ENCODE data around the gene LPCAT1.
"Not testable (repeated sequence)": the region's sequence is repeated elsewhere in the genome, so short reads cannot be mapped to it uniquely, and the experiment has no call there.

LPCAT1 gene

GRCh38 chr5:1512541-1513291 lies 11.0 kb downstream of the LPCAT1 start:
- H3K4me1 Mint-ChIP-seq = peaks cover 83% of the 10 kb centered on the region
- H3K27ac Mint-ChIP-seq = peak overlapping the region; percentile 58
- H3K9me3 Mint-ChIP-seq = no peaks in the 10 kb centered on the region
- no peaks in the 10 kb centered on the region for H3K27me3 Mint-ChIP-seq
- peaks cover 49% of the 10 kb centered on the region for H3K36me3 Mint-ChIP-seq
- no peak overlapping the region for H3K4me3 Mint-ChIP-seq
- no peak for ATAC-seq

DNA sequence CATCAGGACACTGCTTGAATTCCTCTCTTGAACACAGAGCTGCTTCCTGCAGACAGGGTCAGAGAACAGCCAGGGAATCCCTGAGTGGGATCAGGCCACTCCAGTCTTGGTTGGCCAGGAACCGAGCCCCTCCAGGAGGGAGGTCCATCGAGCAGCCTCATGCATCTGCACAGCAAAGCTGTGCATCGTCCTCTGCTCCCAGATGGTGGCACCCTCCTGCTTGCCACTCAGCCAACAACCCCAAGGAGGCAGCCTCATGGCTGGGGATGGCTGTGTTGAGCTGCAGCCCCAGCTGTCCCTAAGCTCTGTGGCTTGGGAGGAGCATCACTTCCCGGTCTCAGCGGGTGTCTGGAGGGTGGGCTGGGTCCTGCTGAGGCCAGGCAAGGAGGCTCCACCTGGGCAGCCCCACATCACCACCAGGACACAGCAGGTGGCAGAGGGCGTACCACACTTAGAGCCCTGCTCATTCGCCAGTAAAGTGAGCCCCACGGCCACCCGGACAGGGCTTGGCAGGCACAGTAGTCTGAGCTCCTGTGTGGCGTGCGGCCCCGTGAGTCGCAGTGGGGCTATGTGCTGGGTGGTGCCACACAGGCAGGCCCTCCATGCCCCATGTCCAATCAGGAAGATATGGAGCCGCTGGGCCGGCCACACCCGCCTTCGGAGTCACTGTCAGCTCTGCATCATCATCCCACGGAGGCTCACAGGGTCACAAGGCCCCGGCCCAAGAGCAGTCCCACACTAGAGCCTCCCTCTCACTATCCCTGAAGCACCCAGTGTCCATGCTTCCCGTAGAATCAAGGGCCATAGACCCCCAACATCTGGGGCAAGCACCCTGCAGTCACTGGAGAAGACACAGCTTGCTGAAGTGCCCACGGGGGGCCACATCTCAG lies 11.9 kb downstream of the LPCAT1 start:
- H3K4me1 Mint-ChIP-seq = peaks cover 86% of the 10 kb centered on the region
- H3K4me3 Mint-ChIP-seq = no peak overlapping the region
- H3K36me3 Mint-ChIP-seq = peaks cover 48% of the 10 kb centered on the region
- no peaks in the 10 kb centered on the region for H3K9me3 Mint-ChIP-seq
- peak; percentile 42 for ATAC-seq
- H3K27me3 Mint-ChIP-seq = no peaks in the 10 kb centered on the region
- H3K27ac Mint-ChIP-seq = peak overlapping the region; percentile 58

DNA sequence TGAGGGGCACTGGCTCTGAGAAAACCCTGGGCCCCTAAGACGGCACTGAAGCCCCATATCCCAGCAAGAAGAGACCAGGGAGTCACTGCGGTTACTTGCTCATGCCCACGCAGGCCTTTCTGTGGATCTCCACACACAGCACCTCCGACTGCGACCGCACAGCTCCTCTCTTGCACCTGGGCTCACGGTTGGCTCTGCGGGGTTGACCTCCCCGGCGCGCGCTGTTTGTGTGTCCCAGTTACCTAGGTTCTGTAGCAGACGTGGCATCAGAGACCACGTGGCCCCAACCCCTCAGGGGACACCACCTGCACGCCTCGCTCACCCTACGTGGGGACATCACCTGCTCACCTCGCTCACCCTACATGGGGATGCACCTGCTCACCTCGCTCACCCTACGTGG lies 12.7 kb downstream of the LPCAT1 start:
- no peaks in the 10 kb centered on the region for H3K27me3 Mint-ChIP-seq
- H3K36me3 Mint-ChIP-seq = peaks cover 56% of the 10 kb centered on the region
- ATAC-seq = peak; percentile 37
- peak overlapping the region; percentile 58 for H3K27ac Mint-ChIP-seq
- H3K4me1 Mint-ChIP-seq = peaks cover 86% of the 10 kb centered on the region
- no peak overlapping the region for H3K4me3 Mint-ChIP-seq
- H3K9me3 Mint-ChIP-seq = no peaks in the 10 kb centered on the region

DNA sequence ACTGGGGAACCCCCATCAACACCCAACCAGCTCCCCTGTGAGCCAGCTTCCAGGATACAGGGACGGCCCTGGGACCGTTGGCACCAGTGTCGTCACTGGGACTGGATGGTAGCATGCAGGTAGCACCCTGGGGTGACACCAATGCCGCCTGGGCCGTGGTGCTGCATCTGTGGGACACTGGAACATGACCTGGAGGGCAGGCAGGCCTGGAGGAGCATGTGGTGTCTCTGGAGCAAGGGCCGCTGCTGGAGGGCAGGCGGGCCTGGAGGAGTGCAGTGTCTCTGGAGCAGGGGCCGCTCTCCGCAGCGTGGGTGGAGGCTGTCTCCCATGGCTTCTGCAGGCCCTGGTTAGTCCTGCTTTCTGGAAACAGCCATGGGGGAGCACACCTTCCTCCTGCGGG lies 13.1 kb downstream of the LPCAT1 start:
- H3K27me3 Mint-ChIP-seq = no peaks in the 10 kb centered on the region
- H3K27ac Mint-ChIP-seq = peak overlapping the region; percentile 58
- H3K9me3 Mint-ChIP-seq = no peaks in the 10 kb centered on the region
- peaks cover 56% of the 10 kb centered on the region for H3K36me3 Mint-ChIP-seq
- no peak for ATAC-seq
- H3K4me1 Mint-ChIP-seq = peaks cover 86% of the 10 kb centered on the region
- H3K4me3 Mint-ChIP-seq = no peak overlapping the region

GRCh38 chr5:1510151-1510561 lies 13.6 kb downstream of the LPCAT1 start:
- peaks cover 58% of the 10 kb centered on the region for H3K36me3 Mint-ChIP-seq
- ATAC-seq = no peak
- peak overlapping the region; percentile 58 for H3K27ac Mint-ChIP-seq
- peaks cover 85% of the 10 kb centered on the region for H3K4me1 Mint-ChIP-seq
- H3K27me3 Mint-ChIP-seq = no peaks in the 10 kb centered on the region
- no peaks in the 10 kb centered on the region for H3K9me3 Mint-ChIP-seq
- no peak overlapping the region for H3K4me3 Mint-ChIP-seq

GRCh38 chr5:1509346-1510085 lies 14.2 kb downstream of the LPCAT1 start:
- ATAC-seq = no peak
- Mint-ChIP-seq H3K27ac (peak overlapping the region; percentile 58), H3K36me3 (peaks cover 58% of the 10 kb centered on the region), H3K9me3 (no peaks in the 10 kb centered on the region), H3K27me3 (no peaks in the 10 kb centered on the region), H3K4me3 (no peak overlapping the region), H3K4me1 (peaks cover 83% of the 10 kb centered on the region)

DNA sequence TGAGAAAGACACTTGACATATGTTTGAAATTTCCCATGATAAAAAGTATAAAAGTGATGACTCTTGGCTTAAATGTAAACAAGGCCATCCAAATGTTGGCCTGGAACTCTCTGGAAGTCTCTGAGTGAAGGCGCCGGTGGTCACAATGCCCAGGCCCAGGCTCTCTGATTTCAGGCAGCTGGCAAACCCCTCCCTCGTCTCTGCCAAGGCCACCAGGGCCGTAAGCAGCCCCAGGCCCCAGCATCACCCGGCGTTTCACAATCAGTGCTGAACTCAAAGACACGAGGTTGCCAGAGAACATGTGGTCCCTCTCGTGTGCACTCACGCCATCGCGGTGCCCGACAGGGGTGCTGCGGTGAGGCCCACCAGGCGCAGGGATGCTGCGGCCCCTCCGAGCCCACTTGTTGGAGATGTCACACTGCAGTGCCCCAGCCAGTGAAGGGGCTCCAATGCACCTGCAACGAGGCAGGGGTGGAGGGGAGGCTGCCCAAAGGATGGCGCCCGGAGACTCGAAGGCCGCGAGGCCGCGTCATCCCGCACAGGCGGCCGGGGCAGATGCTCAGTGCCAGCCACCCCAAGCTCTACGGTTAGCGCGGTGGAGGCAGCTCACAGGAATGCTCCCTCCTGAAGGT lies 15.0 kb downstream of the LPCAT1 start:
- H3K9me3 Mint-ChIP-seq = no peaks in the 10 kb centered on the region
- H3K4me3 Mint-ChIP-seq = no peak overlapping the region
- no peaks in the 10 kb centered on the region for H3K27me3 Mint-ChIP-seq
- H3K27ac Mint-ChIP-seq = peak overlapping the region; percentile 94
- peaks cover 56% of the 10 kb centered on the region for H3K36me3 Mint-ChIP-seq
- peaks cover 89% of the 10 kb centered on the region for H3K4me1 Mint-ChIP-seq
- no peak for ATAC-seq

DNA sequence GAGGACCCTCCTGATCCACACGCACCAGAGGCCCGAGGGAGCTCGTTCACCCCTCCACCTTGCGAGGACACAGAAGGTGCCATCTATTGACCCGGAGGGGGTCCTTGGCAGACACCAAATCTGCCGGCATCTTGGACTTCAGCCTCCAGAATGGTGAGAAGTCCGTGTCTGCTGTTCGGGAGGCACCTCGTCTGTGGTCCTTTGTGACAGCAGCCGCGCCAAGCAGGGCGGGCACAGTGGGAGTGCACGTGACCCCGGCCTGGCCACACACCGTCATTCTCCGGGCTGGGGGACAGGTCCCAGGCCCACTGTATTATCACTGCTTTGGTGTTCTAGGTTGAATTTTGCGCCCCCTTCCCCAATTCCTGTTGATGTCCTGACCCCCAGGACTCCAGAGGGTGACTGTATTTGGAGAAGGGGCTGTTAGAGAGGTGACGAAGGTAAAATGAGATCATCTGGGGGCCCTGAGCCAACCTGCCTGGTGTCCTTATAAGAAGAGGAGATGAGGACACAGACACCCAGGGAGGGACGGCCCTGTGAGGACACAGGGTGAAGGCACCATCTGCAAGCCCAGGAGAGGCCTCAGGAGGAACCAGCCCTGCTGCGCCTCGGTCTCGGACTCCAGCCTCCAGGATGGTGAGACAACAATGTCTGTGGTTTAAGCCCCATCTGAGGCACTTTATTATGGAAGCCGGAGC lies 15.7 kb downstream of the LPCAT1 start:
- Mint-ChIP-seq H3K27ac (peak overlapping the region; percentile 94), H3K9me3 (no peaks in the 10 kb centered on the region), H3K4me3 (no peak overlapping the region), H3K36me3 (peaks cover 53% of the 10 kb centered on the region), H3K4me1 (peaks cover 89% of the 10 kb centered on the region), H3K27me3 (no peaks in the 10 kb centered on the region)
- ATAC-seq = no peak

DNA sequence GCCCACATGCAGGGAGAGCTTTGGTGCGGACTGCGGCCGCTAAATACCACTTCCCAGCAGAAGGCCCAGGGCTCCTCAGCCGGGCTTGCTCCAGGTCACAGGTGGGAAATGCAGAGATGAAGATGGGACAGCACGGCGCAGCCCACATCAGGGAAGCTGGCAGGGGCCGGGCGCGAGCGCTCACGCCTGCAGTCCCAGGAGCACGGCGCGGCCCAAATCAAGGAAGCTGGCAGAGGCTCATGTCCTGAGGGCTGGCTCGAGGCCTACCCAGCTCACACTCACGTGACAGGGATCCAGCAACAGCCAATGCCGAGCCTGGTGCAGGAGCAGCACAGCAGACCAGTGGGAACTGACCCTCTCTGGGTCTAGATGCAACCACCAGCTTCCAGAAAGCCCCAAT lies 16.3 kb downstream of the LPCAT1 start:
- no peak for ATAC-seq
- Mint-ChIP-seq H3K9me3 (no peaks in the 10 kb centered on the region), H3K4me3 (no peak overlapping the region), H3K27ac (peak overlapping the region; percentile 94), H3K4me1 (peaks cover 88% of the 10 kb centered on the region), H3K36me3 (peaks cover 53% of the 10 kb centered on the region), H3K27me3 (no peaks in the 10 kb centered on the region)

GRCh38 chr5:1507014-1507375 lies 16.8 kb downstream of the LPCAT1 start:
- peaks cover 53% of the 10 kb centered on the region for H3K36me3 Mint-ChIP-seq
- ATAC-seq = no peak
- H3K9me3 Mint-ChIP-seq = no peaks in the 10 kb centered on the region
- peak overlapping the region; percentile 94 for H3K27ac Mint-ChIP-seq
- H3K4me1 Mint-ChIP-seq = peaks cover 88% of the 10 kb centered on the region
- H3K27me3 Mint-ChIP-seq = no peaks in the 10 kb centered on the region
- no peak overlapping the region for H3K4me3 Mint-ChIP-seq

DNA sequence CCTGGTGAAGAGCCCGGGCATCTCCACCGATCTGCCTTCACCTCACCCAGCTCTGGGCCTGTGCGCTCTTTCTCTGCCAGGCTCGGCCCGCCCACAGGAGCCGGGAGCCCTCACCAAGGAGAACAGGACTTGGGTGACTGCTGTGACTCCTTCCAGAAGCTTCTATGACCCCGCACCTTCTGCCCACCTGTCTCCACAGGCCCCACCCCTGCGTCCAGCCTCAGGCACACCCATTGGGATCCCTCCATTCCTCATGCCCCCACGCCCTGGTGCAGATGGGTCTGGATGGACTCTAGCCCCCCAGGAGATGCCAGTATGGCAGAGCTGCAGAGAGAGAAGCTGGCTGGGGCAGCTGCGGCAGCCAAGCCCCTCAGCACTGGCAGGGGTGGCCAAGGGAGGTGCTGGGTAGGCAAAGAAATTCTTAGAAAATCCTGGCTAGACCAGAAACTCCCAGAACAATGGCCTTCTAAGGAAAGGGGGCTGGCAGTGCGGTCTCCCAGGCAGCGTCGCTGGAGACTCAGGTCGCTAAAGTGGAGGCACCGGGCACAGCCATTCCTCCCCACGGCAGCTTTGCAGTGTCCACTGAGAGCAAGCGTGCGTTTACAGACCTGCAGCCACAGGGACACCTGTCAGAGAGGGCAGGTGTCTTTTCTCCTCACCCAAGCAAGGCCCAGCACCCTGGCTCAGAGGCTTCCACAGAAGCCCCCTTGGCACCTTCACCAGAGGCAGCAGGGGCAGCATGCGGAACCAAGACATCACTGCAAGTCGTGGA lies 17.3 kb downstream of the LPCAT1 start:
- ATAC-seq = no peak
- Mint-ChIP-seq H3K9me3 (no peaks in the 10 kb centered on the region), H3K27ac (peak overlapping the region; percentile 94), H3K27me3 (no peaks in the 10 kb centered on the region), H3K4me3 (no peak overlapping the region), H3K4me1 (peaks cover 85% of the 10 kb centered on the region), H3K36me3 (peaks cover 50% of the 10 kb centered on the region)

GRCh38 chr5:1505506-1506241 lies 18.1 kb downstream of the LPCAT1 start:
- H3K36me3 Mint-ChIP-seq = peaks cover 54% of the 10 kb centered on the region
- ATAC-seq = no peak
- H3K27ac Mint-ChIP-seq = peak overlapping the region; percentile 94
- H3K9me3 Mint-ChIP-seq = no peaks in the 10 kb centered on the region
- peaks cover 86% of the 10 kb centered on the region for H3K4me1 Mint-ChIP-seq
- H3K4me3 Mint-ChIP-seq = peak overlapping the region; percentile 45
- no peaks in the 10 kb centered on the region for H3K27me3 Mint-ChIP-seq

- not testable (repeated sequence) for H3K27me3 Mint-ChIP-seq, H3K9me3 Mint-ChIP-seq, ATAC-seq
- Mint-ChIP-seq H3K27ac (peak overlapping the region; percentile 94), H3K36me3 (peaks cover 50% of the 10 kb centered on the region), H3K4me3 (peak overlapping the region; percentile 45), H3K4me1 (peaks cover 87% of the 10 kb centered on the region)
These were observed 18.7 kb downstream of the LPCAT1 start for GRCh38 chr5:1505089-1505488.
